ENCODE measurements around the gene KPNA6.
A peak's percentile ranks its signal among the peaks of the same experiment; 100 is the strongest.
"Not testable (repeated sequence)": the region's sequence is repeated elsewhere in the genome, so short reads cannot be mapped to it uniquely, and the experiment has no call there.

Gene KPNA6

DNA sequence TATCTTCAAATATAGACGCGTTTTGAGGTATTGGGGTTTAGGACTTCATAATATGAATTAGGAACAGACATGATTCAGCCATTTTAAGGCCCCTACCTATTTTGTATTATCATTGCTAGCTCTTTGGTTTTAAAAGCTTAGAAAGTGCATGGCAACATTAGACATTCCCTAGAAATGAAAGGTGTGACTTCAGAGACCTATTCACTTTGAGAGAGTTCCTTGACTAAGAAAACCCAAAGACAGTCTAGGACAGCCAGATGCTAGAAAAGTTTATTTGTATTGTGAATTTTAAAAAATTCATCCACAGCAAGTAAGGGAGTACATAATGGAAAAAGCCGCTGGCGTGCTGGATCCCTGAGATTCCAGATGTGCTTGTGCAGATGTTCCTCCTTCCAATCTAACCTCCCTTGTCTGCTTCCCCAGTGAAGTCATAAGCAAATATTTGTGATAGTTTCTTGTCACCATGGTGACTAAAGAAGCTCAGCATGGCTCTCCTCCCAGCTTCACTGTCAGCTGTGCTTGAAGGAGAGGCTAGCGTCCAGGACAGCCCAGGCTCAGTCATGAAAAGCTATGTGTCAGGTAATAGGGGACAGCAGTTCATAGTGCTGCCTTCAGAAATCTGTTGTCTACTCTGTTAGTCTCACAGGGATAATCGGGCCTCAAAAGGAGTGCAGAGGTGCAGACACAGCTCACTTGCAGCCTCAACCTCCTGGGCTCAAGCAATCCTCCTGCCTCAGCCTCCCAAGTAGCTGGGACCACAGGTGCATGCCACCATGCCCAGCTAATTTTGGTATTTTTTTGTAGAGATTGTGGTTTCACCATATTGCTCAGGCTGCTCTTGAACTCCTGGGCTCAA, 34.8 kb downstream of the KPNA6 start:
- no peak for DNase-seq (ENCODE audit: low read depth in 2 of 3, low spot score in 1 of 3)

GRCh38 chr1:32143302-32143695, 35.4 kb downstream of the KPNA6 start:
- not testable (repeated sequence) for DNase-seq (ENCODE audit: low read depth in 2 of 3, low spot score in 1 of 3)

GRCh38 chr1:32144033-32144432, 36.2 kb downstream of the KPNA6 start:
- no peak for DNase-seq (ENCODE audit: low read depth in 2 of 3, low spot score in 1 of 3)

DNA sequence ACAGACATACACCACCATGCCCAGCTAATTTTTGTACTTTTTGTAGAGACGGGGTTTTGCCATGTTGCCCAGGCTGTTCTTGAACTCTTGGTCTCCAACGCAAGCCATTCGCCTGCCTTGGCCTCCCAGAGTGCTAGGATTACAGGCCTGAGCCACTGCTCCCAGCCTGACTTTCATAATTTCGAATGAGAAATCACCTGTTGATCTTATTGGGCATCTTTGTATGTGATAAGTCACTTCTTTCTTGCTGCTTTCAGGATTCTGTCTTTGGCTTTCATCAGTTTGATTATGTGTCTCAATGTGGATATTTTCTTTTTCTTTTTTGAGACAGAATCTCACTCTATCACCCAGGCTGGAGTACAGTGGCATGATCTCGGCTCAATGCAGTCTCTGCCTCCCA, 39.9 kb downstream of the KPNA6 start:
- DNase-seq (ENCODE audit: low read depth in 2 of 3, low spot score in 1 of 3), result not testable (repeated sequence)

- DNase-seq (ENCODE audit: low read depth in 2 of 3, low spot score in 1 of 3), result no peak
Observed at GRCh38 chr1:32150847-32151246, 43.0 kb downstream of the KPNA6 start.

DNA sequence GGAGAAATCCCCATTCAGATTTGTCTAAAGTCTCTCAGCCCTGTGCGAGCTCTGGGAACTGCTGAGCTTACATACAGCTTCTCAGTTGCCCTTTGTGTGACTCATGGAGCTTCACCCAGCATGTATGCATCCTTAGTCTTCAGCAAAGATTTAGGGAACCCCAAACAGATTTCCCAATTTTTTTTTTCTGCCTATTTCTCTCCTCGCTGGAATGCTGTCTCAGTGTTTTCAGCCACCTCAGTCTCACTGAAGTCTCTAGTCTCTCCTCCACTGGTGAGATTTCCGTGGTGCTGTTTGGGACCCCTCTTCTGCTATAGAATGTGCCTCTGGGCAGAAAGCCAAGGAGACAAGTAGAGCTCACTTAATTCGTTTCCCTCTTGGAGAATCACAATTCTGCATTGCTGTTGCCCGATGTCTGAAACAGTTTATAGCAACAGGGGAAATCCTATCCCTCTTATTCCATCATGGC, 43.5 kb downstream of the KPNA6 start:
- no peak for DNase-seq (ENCODE audit: low read depth in 2 of 3, low spot score in 1 of 3)

DNA sequence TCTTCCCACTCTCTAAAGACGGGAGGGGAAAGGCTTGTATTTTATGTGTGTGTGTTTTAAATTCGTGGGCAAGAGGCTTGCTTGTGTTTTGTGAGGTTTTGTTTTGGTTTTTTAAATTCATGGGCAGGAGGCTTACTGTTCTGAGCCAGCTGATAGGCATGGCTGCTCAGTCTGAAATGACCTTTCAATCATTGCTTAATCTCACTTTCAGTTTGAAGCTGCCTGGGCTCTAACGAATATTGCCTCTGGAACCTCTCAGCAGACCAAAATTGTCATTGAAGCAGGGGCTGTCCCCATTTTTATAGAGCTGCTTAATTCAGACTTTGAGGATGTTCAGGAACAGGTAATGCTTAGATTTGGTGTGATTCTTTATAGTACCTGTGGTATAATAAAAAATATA, 51.3 kb downstream of the KPNA6 start:
- DNase-seq (ENCODE audit: low read depth in 2 of 3, low spot score in 1 of 3), result no peak

DNA sequence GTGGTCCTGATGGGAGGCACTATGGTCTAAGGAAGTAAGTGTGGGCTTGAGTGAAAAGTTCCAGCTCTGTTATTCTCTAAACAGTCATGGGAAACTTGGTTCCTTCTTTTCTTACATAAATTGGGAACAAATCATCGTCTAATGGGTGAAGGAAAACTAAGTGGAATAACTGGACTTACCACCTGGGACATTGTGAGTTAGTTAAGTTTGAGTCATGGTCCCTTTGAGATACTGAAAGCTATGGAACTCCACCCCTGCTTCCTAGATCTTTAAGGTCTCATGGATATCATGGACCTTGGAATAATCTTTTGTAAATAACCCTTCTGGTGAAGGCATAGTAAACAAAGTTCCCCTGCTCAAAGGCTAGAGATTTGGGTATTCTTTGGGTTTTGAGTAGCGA, 55.5 kb downstream of the KPNA6 start:
- no peak for DNase-seq (ENCODE audit: low read depth in 2 of 3, low spot score in 1 of 3)

DNA sequence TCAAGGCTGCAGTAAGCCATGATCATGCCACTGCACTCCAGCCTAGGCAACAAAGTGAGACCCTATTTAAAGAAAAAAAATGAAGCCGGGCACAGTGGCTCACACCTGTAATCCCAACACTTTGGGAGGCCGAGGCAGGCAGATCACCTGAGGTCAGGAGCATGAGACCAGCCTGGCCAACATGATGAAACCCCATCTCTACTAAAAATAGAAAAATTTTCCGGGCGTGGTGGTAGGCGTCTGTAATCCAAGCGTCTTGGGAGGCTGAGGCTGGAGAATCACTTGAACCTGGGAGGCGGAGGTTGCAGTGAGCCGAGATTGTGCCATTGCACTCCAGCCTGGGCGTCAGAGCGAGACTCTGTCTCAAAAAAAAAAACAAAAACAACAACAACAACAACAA, 57.8 kb downstream of the KPNA6 start:
- DNase-seq (ENCODE audit: low read depth in 2 of 3, low spot score in 1 of 3), result not testable (repeated sequence)

DNA sequence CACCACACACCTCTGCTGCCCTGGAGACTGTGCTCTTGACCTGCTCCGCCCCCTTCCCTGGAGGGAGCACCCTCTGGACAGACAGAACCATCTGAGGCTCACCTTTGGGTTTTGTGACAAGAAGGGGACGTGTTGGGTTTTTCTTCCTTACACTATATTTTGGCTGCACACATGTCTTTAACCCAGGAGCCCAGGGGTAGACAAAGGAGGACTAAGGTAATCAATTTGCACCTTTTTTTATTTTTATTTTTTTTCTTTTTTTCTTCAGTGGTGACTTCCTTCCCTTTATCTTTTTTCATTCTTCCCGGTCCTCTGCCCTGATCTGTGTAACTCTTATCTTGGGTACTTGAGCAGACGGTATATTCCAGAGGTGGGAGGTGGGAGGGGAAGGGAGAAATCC, 63.1 kb downstream of the KPNA6 start:
- no peak for DNase-seq (ENCODE audit: low read depth in 2 of 3, low spot score in 1 of 3)

- no peak for DNase-seq (ENCODE audit: low read depth in 2 of 3, low spot score in 1 of 3)
Observed at GRCh38 chr1:32172621-32173245, 64.9 kb downstream of the KPNA6 start.

GRCh38 chr1:32178380-32179192, 70.7 kb downstream of the KPNA6 start:
- DNase-seq (ENCODE audit: low read depth in 2 of 3, low spot score in 1 of 3), result no peak

GRCh38 chr1:32179193-32179442, 71.3 kb downstream of the KPNA6 start:
- DNase-seq (ENCODE audit: low read depth in 2 of 3, low spot score in 1 of 3), result no peak

DNA sequence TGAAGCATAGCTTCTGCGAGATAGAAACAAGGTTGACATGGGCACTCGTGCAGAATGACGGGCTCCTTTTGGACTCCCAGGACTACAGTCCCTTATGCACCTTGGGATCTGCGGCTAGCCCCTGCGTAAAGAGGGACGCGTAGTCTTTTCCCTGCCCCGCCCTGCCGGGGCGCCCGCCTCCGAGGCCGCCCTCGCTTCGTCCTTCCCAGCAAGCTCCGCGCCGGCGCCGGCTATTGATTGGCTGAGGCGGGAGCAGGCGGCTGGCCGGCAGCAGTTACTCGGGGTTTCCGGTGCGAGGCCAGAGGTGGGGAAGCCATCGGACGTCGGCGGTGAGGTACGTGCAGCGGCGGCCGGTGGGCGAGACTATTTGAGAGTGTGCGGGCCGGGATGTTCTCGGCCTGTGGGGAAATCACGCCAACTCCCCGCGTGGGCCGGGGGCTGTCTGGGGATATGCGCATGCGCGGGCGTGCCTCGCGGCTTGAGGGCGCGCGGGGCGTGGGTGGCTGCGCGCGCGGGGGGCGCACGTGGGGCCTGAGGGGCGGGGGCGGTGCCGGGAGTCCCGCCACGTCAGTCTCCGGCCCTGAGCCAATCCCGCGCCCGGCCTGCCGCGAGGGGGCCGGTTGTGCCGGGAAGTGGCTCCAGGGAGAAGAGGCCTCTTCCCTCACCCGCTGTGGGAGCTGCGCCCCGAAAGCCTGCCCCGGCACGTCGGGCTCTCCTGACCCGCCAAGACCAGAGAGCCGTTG, 71.8 kb downstream of the KPNA6 start, which contains the start of gene TXLNA:
Gene TXLNA (plus strand): TSS at position 233 of the 743 bp plus-strand sequence. CDS start 671 bp downstream, outside the sequence.
- peak; percentile 81 to 91 (median 88) for DNase-seq (ENCODE audit: low read depth in 2 of 3, low spot score in 1 of 3)

DNA sequence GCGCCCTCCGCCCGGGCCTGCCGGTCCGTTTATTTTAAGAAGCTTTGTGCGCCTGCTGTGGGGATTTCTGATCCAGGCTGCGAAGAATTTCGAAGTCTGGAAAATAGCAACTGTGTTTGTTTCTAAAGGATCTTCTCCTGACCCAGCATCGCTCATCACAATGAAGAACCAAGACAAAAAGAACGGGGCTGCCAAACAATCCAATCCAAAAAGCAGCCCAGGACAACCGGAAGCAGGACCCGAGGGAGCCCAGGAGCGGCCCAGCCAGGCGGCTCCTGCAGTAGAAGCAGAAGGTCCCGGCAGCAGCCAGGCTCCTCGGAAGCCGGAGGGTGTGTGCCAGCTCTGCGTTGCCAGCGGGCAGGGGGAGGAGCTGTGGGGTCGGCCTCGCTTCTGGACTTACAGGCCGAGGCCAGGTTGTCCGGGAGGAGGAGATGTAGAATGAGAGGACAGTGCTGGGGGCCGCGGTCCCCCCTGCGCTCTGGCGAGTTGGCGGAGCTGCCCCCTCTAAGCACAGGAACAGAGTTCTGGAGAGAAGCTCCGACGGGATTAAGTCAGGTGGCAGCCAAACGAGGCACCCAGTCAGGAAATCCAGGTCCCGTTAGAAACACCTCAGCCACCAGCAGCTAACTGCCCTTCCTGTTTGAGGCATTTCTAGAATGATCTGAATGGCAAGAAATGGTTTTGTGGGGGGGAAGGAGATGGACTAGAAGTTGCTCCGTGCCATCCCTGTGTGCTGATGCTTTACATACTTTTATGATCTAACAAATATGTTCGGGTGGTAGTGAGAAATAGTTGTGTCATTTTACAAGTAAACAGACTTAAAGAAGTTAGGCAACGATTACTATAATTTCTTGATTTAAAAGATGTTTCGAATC, 72.6 kb downstream of the KPNA6 start:
- DNase-seq (ENCODE audit: low read depth in 2 of 3, low spot score in 1 of 3), result no peak

DNA sequence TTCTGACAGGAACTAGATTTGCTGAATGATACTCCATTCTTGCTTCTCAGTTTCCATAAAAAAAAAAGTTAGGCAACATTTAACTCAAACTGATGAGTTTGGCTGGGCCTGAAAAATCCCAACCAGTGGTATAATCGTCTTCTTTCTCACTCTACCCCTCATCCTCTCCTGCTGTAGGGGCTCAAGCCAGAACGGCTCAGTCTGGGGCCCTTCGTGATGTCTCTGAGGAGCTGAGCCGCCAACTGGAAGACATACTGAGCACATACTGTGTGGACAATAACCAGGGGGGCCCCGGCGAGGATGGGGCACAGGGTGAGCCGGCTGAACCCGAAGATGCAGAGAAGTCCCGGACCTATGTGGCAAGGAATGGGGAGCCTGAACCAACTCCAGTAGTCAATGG, 73.2 kb downstream of the KPNA6 start:
- no peak for DNase-seq (ENCODE audit: low read depth in 2 of 3, low spot score in 1 of 3)

DNA sequence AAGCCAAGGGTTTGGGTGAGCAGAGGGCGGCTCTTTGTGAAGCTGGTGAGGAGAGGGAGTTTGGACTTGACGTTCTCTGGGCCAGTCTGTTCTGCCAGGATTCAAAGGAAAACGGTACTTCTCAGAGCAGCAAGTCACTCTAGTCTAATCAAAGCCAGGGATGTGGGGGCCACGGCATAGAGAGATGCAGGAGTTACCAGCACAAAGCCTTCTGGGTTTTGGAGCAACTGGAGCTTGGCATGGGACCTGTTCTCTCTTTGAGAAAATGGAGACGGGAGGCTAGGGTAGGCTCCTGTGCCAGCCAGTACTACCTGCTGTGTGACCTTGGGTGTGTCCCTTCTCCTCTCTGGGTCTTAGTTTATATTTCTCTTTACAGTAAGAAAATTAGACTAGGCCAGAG, 73.7 kb downstream of the KPNA6 start:
- no peak for DNase-seq (ENCODE audit: low read depth in 2 of 3, low spot score in 1 of 3)

DNA sequence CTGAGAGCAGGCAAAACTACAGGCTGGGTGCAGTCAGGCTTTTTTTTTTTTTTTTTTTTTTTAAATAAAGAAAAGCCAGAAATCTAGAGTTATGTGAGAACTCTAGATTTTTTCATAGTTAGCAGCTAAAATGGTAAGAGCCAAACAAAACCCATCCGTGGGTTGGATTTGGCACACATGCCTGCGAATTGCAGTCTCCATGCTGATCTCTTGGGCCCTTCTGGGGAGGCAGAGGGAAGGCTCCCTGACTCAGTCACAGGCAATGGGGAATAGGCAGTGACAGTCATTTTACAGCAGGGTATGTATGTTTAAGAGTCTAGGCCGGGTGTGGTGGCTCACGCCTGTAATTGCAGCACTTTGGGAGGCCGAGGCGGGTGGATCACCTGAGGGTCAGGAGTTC, 74.2 kb downstream of the KPNA6 start:
- no peak for DNase-seq (ENCODE audit: low read depth in 2 of 3, low spot score in 1 of 3)

- no peak for DNase-seq (ENCODE audit: low read depth in 2 of 3, low spot score in 1 of 3)
Observed at GRCh38 chr1:32184650-32185049, 76.8 kb downstream of the KPNA6 start.

GRCh38 chr1:32186077-32186476, 78.2 kb downstream of the KPNA6 start:
- no peak for DNase-seq (ENCODE audit: low read depth in 2 of 3, low spot score in 1 of 3)
